Spleen (tissue), 11 donors: ENCODE results near the gene REXO1. TPM values are rescaled to one million over a fixed set of nuclear protein-coding genes. Genes with fewer than 3 reads are reported as not detected.

ENCODE experiments used
- DNase-seq: peaks from one replicate; pipeline ENCODE4 v3.0.0-alpha.2; 2020
- H3K27ac ChIP-seq, 8 donors: fragments of 200-600 bp; sonication (generic) in 7 of 8; 1 replicate in 4 of 8; 2 replicates in 4 of 8; pipeline versions ENCODE4 v1.5.0 to v1.8.0; 2016 to 2021; ENCODE audit warnings: inconsistent platforms in 4 of 8, mild to moderate bottlenecking in 4 of 8, moderate library complexity in 1 of 8
- H3K27me3 ChIP-seq, 7 donors: fragments of 200-600 bp; sonication (generic) in 6 of 7; replicated peaks in 1 of 7; 1 replicate in 4 of 7; 2 replicates in 3 of 7; pipeline versions ENCODE4 v1.5.0 to v1.8.0; 2016 to 2021; ENCODE audit warnings: inconsistent platforms in 3 of 7, mild to moderate bottlenecking in 1 of 7
- H3K36me3 ChIP-seq, 6 donors: fragments of 200-600 bp; sonication (generic) in 5 of 6; 1 replicate in 4 of 6; 2 replicates in 2 of 6; pipeline versions ENCODE4 v1.5.0 to v1.8.0; 2016 to 2021; ENCODE audit warnings: inconsistent platforms in 2 of 6
- H3K4me1 ChIP-seq, 6 donors: fragments of 200-600 bp; sonication (generic) in 5 of 6; 1 replicate in 3 of 6; 2 replicates in 3 of 6; pipeline versions ENCODE4 v1.5.0 to v1.8.0; 2016 to 2021; ENCODE audit warnings: inconsistent platforms in 3 of 6
- H3K4me3 ChIP-seq, 8 donors: fragments of 200-600 bp; sonication (generic) in 7 of 8; 1 replicate in 4 of 8; 2 replicates in 4 of 8; pipeline versions ENCODE4 v1.5.0 to v1.8.0; 2016 to 2021; ENCODE audit warnings: inconsistent platforms in 4 of 8, mild to moderate bottlenecking in 4 of 8, moderate library complexity in 2 of 8
- H3K9me3 ChIP-seq, 8 donors: fragments of 200-600 bp; sonication (generic) in 7 of 8; 1 replicate in 4 of 8; 2 replicates in 4 of 8; pipeline versions ENCODE4 v1.5.0 to v1.8.0; 2016 to 2021; ENCODE audit warnings: inconsistent platforms in 4 of 8
- CTCF ChIP-seq, 11 experiments: fragments of 200-600 bp in 7 of 11; fragments of 450-650 bp in 4 of 11; sonication (generic) in 4 of 11; IDR thresholded peaks in 8 of 11; conservative IDR thresholded peaks in 3 of 11; 1 replicate in 7 of 11; 2 replicates in 4 of 11; pipeline versions ENCODE4 v1.4.0 to v1.8.0; 2016 to 2021; ENCODE audit warnings: antibody characterized with exemption in 11 of 11, inconsistent platforms in 4 of 11, mild to moderate bottlenecking in 1 of 11
- POLR2A ChIP-seq, 3 donors: fragments of 450-650 bp; IDR thresholded peaks; one replicate each; pipeline ENCODE4 v1.5.1; 2017; ENCODE audit warnings: antibody characterized with exemption in 3 of 3, mild to moderate bottlenecking in 1 of 3
- POLR2AphosphoS5 ChIP-seq, 3 donors: sonication (generic); formaldehyde crosslinking; IDR thresholded peaks; one replicate each; pipeline ENCODE4 v1.5.1; 2017; ENCODE audit warnings: antibody characterized with exemption in 3 of 3
- WGBS, 5 donors: extraction: QIAGEN DNeasy Blood & Tissue Kit in 3 of 5; methylation state at CpG; one replicate each; pipeline versions ENCODE4 v1.1.5 to v1.1.7; 2013 to 2018; 5-methylcytosine and 5-hydroxymethylcytosine counted together
- intact Hi-C: fragments of 100-400 bp; cut with DNase I; formaldehyde crosslinking; loops from one replicate; pipeline ENCODE4 v1.15.0; 2023; ENCODE audit warnings: low total_unique reads
- polyA plus RNA-seq, 3 donors: library from polyadenylated mRNA; stranded (reverse); fragments of 200-250 nt; gene quantifications; one replicate each; pipeline ENCODE4 v1.2.1, GENCODE V29; 2013
- total RNA-seq, 7 donors: library from RNA; depleted of rRNA in 3 of 7; stranded (reverse); fragments of >200 nt in 3 of 7; fragmentation: NEBNext Ultra II Directional in 4 of 7; extraction: Animal tissue kit (Norgen Biotek cat#: 25700) in 4 of 7; gene quantifications; one replicate each; pipeline versions ENCODE4 v1.1.0 to v1.2.1, GENCODE V29; 2016 to 2021
- donor health status: healthy with polysubstance abuse.
- donor health status: DM: no; HTN: no; CAD: no; lungs with moderate emphysema.
- donor health status: DM: no; HTN: no; CAD: no.
- donor health status: Bipolar disorder and iron deficiency.
- donor health status: healthy.
- donor health status: DM: no; HTN: no; CAD: no.
- donor health status: DM: yes; HTN: yes; CAD: no.

REXO1 gene
- total and polyA plus RNA-seq, 10 donors: 13.4 to 88.1 (median 50.6) TPM

DNA sequence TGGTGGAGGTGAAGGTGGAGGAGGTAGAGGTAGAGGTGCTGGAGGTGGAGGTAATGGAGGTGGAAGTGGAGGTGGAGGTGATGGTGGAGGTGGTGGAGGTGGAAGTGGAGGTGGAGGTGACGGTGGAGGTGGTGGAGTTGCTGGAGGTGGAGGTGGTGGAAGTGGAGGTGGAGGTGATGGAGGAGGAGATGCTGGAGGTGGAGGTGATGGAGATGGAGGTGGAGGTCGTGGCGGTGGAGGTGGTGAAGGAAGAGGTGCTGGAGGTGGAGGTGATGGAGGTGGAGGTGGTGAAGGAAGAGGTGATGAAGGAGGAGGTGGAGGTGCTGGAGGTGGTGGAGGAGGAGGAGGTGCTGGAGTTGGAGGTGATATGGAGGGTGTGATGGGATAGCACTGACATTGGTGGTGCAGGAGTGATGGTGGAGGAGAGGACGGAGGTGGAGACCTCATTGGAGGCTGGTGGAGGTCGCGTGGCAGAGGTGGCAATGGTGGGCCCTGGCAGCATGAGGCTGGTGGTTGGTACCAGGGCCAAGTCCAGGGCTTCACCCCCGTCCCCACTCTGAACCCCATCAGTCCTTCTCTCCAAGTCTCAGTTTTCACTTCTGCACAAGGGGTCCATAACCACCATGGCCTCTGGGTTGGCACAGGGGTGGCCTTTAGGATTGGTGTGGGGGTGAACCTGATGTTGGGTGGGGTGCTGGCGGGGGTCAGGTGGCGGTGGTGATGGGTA, 79.2 kb downstream of the REXO1 start:
- Histone ChIP-seq H3K9me3 (peaks cover 0 to 25% (median 19%) of the 10 kb centered on the region in 8 donors), H3K4me1 (peaks cover 0 to 14% (median 6%) of the 10 kb centered on the region in 6 donors), H3K36me3 (no peaks in the 10 kb centered on the region), H3K27me3 (peaks cover 12 to 98% (median 89%) of the 10 kb centered on the region in 7 donors), H3K4me3 (no peak overlapping the region), H3K27ac (no peak overlapping the region)
- TF ChIP-seq CTCF (IDR thresholded peaks at IDR 0.05 in 8 of 11, conservative IDR thresholded peaks at IDR 0.05 in 3 of 11) (no peak), POLR2A (IDR thresholded peaks at IDR 0.05) (no peak), POLR2AphosphoS5 (IDR thresholded peaks at IDR 0.05) (no peak)
- DNase-seq: no peak
- intact Hi-C loops: loop anchor here (10.0 kb wide), 1 partner anchor 94 kb away; no protein-coding TSS in a partner anchor
- 62 to 88% (median 74%) methylated on average over 5 to 9 of the region's 9 CpGs for WGBS, 5 donors

- TF ChIP-seq CTCF (IDR thresholded peaks at IDR 0.05 in 8 of 11, conservative IDR thresholded peaks at IDR 0.05 in 3 of 11) (no peak), POLR2AphosphoS5 (IDR thresholded peaks at IDR 0.05) (no peak)
- H3K27ac ChIP-seq: no peak overlapping the region
- 16 to 25% (median 23%) methylated on average over 13 of the region's 13 CpGs for WGBS, 5 donors
- peaks cover 12 to 98% (median 89%) of the 10 kb centered on the region in 7 donors for H3K27me3 ChIP-seq
- no peaks in the 10 kb centered on the region for H3K36me3 ChIP-seq
- H3K9me3 ChIP-seq: peaks cover 0 to 25% (median 19%) of the 10 kb centered on the region in 8 donors
- intact Hi-C loops: loop anchor here (10.0 kb wide), 1 partner anchor 93 kb away; no protein-coding TSS in a partner anchor
- H3K4me1 ChIP-seq: peaks cover 0 to 17% (median 6%) of the 10 kb centered on the region in 6 donors
- no peak overlapping the region for H3K4me3 ChIP-seq
- DNase-seq: no peak
Measured at GRCh38 chr19:1768248-1768647, 80.0 kb downstream of the REXO1 start.

DNA sequence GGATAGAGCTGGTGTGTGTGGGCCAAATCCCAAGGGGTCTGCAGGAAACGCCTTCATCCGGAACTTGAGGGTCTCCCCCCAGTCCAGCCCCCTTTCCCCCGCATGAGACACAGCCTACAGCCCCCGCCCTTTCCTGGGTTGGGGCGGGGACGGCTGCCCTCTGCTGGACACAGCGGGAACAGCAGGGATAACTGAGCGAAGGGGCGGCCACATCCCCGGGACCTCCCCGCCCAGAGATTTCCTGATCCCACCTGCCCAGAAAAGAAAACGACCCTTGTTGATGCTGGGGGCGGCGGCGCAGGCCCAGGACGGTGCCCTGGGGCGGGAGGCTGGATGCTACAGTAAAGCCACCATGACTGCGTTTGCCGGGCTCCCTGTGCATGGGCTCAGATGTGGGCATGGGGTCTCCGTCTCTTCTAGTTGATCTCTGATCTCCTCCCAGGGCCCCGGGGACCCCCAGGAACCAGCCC, 80.8 kb downstream of the REXO1 start:
- Histone ChIP-seq H3K4me3 (no peak overlapping the region), H3K27ac (no peak overlapping the region), H3K36me3 (no peaks in the 10 kb centered on the region), H3K4me1 (peaks cover 0 to 17% (median 6%) of the 10 kb centered on the region in 6 donors), H3K9me3 (peaks cover 0 to 25% (median 19%) of the 10 kb centered on the region in 8 donors), H3K27me3 (peaks cover 12 to 100% (median 92%) of the 10 kb centered on the region in 7 donors)
- DNase-seq: peak; percentile 87
- TF ChIP-seq CTCF (IDR thresholded peaks at IDR 0.05 in 8 of 11, conservative IDR thresholded peaks at IDR 0.05 in 3 of 11) (peak; percentile 82 to 97 (median 90)), POLR2A (IDR thresholded peaks at IDR 0.05) (no peak), POLR2AphosphoS5 (IDR thresholded peaks at IDR 0.05) (peak in 2 of 3 donors; percentile 18 to 24)
- WGBS, 5 donors: 2 to 6% (median 5%) methylated on average over 9 to 21 of the region's 21 CpGs
- intact Hi-C loops: loop anchor here (10.0 kb wide), 1 partner anchor 93 kb away; no protein-coding TSS in a partner anchor

DNA sequence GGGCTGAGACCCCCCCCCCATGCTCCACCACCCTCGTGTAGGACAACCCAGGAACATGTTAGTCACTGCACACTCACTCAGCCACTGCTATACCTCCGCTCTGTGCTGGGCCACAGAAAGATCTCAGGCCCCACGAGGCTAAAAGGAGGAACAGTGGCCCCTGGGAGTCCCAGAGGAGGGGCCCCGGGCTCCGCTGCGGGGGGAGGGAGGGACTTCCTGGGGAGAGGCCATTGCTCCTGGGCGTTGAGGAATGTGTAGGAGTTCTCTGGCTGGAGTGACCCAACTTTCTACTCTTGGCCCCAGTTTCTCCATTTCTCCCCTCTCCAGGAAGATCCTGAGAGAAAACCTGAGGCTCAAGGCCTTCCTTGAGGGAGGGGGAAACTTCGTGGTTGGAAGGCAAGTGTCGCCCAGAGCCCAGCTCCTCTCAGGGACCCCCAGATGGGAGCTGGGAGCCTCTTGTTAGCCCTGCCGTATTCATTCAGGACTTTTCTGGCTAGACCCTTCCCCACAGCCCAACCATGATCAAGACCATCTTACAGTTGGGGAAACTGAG, 81.4 kb downstream of the REXO1 start:
- Histone ChIP-seq H3K9me3 (peaks cover 0 to 24% (median 17%) of the 10 kb centered on the region in 8 donors), H3K4me3 (no peak overlapping the region), H3K4me1 (peaks cover 0 to 17% (median 6%) of the 10 kb centered on the region in 6 donors), H3K27me3 (peaks cover 14 to 100% (median 98%) of the 10 kb centered on the region in 7 donors), H3K36me3 (no peaks in the 10 kb centered on the region), H3K27ac (no peak overlapping the region)
- TF ChIP-seq CTCF (IDR thresholded peaks at IDR 0.05 in 8 of 11, conservative IDR thresholded peaks at IDR 0.05 in 3 of 11) (no peak), POLR2A (IDR thresholded peaks at IDR 0.05) (no peak), POLR2AphosphoS5 (IDR thresholded peaks at IDR 0.05) (no peak)
- DNase-seq: no peak
- intact Hi-C loops: loop anchor here (10.0 kb wide), 1 partner anchor 92 kb away; no protein-coding TSS in a partner anchor
- WGBS, 5 donors: 12 to 23% (median 14%) methylated on average over 6 to 10 of the region's 10 CpGs
